DMS79 (cell line): ENCODE results near the gene SUMF1.

Experiments
- DNase-seq: peaks from one replicate; lab custom pipeline; 2025; lab: John Stamatoyannopoulos, UW

Gene SUMF1

GRCh38 chr3:4416427-4416945, 50.6 kb downstream of the SUMF1 start:
- no peak for DNase-seq

DNA sequence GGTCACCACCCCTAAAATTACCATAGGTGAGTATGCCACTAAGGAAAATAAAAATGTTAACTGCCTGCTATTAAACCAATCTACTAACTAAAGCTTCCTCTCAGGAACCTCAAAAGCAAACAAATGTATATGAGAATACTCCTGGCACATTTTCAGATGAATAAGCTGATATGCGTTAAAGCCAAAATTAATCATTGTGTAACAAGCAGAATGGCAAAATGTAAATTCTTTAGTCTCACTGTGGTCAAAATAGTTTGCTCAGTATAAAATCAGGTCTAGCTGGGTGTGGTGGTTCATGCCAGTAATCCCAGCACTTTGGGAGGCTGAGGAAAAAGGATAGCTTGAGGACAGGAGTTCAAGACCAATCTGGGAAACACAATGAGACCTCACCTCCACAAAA, 53.6 kb downstream of the SUMF1 start:
- no peak for DNase-seq

DNA sequence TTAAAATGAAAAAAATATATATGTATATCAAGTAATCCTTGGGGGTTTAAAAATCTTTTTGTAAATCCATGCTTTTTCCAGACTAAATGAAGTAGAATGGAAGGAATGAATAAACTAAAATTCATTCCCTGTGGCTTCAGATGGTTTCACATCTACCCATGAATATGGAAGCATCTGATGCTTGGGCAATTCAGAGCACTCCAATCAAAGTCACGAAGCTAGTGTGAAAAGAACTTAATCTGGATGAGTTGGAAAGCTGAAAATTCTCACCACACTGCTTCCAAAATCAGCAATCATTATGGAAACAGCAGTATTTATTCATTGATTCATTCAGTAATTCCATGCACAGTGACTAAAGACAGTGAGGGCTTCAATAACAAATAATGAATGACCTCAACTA, 55.2 kb downstream of the SUMF1 start:
- no peak for DNase-seq

DNA sequence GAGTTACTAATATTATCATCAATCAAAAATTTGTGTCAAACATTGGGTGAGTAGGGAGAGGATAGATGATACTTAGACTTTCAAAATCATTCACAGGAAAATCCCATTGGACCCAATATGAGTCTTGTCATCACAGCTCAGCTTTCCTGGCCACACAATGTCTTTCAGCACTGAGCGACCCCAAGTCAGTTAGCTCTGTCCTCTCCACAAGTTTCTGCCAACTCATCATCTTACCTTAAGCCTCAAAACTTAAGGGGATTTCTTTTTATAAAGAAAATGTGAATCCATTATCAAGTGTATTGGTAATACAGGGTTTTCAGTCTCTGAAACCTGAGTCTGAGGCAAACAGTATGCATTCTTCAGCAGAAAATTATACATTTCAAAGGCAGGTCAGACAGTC, 55.8 kb downstream of the SUMF1 start:
- DNase-seq: no peak

- no peak for DNase-seq
Observed at GRCh38 chr3:4410606-4411005, 56.5 kb downstream of the SUMF1 start.

DNA sequence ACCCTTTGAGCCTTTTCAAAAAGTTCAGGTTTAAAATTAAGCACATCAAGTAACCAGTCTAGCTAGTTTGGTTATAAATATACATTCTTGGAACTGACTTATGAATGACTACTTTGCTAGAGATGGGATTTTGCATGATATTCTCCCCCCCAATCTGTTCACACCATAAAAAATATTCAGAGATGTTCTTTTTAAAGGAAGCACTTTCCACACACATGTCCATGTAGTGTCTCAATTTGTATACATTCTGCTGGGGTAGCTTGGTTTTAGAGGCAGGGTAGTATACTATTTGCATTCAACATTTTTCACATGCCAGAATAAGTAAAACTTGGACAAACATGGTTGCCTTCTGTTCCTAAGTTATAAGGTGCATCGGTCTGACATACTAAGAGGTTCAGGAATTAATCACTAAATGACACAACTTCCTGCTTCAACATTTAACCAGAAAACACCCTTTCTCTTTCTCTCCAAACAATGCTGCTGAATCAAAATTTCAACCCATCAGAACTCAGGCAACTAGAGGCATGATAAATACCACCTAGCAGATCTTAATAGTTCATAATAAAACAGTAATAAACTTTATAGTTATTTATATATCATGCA, 57.0 kb downstream of the SUMF1 start:
- no peak for DNase-seq

DNA sequence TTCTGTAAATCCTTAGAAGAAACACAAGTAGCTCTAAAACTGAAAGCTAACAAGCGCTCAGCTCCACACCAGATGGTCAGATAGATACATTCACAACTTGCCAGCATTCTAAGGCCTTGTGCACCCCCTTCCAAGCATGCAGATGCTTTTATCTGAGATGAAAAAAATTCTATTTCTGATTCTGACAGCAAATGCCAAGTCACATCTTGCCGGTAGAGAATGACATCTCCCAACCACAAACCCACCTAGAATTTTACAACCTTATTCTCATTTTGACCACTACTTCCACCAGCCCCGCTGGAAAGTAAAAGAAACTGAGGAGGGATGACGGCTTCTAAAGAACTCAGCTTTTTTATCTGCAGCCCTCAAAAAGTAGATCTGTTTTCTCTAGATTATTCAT, 57.7 kb downstream of the SUMF1 start:
- DNase-seq: no peak

GRCh38 chr3:4408958-4409357, 58.1 kb downstream of the SUMF1 start:
- no peak for DNase-seq

DNA sequence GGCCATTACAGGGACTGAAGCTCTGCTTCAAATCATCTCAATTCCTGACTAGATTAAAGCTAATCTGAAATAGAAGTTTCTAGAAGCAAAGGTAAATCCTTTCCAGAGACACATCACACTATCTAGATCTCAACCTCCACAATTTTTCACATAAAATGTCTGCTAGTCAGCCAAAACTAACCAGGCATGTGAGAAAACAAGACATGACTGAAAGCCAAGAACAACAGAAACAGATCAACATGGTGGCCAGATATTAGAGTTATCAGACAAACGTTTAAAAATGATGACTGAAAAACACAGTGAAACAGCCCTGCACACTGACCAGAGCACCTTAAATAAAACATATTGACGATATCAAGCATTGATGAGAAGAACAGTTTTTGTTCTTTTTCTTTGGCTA, 59.1 kb downstream of the SUMF1 start:
- no peak for DNase-seq

DNA sequence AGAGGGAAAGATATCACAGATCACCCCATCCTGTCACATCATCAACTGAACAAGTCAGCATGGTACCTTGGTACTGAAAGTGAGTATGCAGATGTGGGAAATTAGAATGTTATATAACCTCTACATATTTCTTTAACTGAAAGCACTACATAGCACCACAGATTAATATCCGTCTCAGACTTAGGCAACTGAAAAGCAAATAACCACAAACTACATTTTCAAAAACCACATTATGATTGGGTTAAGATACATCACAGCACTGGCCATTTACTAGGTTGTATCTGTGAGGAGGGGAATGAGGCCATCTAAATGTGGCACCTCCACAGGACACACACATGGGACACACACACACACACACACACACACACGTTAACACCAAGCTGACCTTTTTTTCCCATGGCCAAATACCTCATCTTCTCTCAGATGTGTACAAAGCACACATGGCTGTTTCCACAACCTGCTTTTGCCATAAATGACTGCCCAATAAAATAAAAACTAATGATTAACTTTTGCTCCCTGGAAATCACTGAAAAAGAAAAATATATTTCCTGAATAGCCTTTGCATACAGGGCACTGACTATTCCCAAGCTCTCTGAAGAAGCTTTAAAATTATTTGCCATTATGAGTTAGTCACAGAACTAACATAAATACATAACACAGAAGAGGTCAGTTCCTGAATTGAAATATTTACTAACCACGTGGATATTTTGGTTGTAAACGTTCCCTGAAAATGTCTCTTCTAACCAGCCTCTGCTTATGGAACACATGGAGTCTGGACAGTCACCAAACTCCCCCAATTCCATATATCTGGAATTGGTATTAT, 60.1 kb downstream of the SUMF1 start:
- DNase-seq: no peak

DNA sequence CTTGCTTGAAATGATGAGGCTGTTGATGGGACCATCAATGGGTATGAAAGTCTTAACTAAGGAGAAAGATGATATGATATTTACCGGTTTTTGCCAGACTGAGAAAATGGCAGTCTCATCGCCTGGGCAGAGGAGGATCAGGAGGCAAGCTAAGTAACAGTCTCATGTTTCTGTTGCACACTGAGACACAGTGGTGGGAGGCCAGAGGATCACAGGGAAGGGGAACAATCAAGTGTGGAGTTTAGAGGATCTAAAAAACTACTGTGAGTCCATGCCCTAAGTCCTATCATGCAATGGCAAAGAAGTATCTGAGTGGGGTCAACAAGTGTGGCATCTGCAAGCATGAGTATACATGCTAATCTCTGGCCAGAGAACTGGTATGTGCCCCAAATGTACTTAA, 62.2 kb downstream of the SUMF1 start:
- DNase-seq: no peak

DNA sequence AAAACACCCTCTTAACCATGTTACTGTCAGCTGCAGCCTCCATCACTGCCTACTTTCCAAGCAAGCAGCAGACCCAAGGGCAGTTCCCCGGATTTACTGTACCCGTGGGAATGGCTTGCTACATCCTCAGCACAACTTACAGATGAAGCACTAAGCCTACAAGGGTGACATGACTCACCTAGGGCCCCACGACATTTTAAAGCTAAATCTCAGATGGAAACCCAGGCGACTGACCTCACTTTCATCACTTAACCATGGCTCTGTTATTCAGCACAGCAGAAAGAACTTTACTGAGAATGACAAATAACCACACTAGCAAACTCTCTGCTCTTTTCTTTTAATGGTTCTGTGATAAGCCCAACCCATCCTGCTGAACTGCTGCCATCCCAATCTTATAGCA, 65.6 kb downstream of the SUMF1 start:
- no peak for DNase-seq

- no peak for DNase-seq
Observed at GRCh38 chr3:4399476-4399875, 67.6 kb downstream of the SUMF1 start.

- no peak for DNase-seq
Observed at GRCh38 chr3:4398941-4399245, 68.2 kb downstream of the SUMF1 start.

DNA sequence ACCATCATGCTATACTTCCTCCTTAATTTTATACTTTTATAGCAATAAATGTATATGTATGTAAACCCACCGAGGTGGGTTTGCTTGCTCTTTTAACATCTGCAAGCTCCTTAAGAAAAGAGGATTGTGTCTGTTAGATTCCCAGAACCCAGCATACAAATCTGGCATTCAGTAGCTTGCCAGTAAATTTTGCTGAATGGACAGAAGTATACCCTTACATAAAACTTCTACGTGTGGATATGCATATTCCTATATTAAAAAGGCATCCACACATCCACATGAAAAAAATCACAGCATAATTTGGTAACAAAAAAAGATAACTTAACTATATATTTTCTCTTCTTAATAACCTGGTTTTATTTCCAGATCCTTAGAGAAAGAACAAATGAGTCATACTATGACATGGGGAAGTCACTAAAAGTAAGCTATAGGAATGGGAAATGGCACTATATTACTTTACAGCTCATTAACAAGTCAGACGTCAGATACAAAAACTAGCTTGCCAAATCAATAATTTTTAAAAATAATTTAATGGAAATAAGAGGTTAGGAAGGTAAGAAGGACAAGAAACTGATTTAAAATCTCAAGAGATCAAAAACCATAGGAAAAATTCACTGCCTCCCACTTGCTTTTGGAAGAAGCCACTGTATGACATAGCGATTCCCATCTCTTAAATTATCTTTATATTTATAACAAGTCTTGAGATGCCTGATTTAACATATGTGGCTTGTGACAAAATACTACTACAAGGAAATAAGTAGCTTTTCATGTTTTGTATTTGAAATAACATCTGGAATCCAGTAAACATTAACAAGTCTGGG, 68.7 kb downstream of the SUMF1 start:
- DNase-seq: no peak

GRCh38 chr3:4397466-4397865, 69.6 kb downstream of the SUMF1 start:
- no peak for DNase-seq

- no peak for DNase-seq
Observed at GRCh38 chr3:4396542-4396941, 70.5 kb downstream of the SUMF1 start.

GRCh38 chr3:4396006-4396405, 71.1 kb downstream of the SUMF1 start:
- no peak for DNase-seq

DNA sequence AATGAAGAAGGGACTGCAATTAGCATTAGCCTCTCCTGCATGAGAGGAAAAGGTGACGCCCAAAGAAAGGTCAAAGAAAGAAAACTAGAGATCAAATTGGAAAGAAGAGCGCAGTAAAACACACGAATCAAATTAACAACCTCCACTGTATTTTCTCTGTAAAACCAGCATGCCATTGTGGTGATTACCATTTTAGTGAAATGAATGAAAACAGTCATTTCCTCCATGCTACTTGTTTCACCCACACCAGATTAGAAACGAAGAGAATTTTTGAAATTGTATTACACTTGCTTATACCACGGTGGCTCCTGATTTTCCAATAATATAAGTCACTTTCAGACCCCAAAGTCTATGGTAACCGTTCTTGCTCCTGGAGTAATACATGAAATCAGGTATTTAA, 71.6 kb downstream of the SUMF1 start:
- no peak for DNase-seq

DNA sequence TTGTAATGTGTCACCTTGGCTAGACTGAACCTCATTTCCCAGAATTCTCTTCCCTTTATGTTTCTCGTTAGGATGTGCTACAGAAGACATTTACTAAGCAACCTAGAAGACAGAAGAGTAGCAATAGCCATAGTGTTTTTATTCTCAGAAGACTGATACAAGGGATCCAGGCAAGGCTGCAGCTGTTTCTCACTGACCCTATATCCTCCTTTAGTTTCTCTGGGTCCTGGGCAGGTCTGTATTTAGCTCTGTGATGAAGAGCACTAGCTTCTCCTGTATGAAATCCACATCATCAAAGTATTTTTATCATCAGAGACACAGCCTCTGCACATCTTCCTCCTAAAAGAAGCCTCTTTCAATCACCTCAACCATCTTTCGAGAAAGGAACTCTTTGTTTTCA, 72.5 kb downstream of the SUMF1 start:
- no peak for DNase-seq

- no peak for DNase-seq
Observed at GRCh38 chr3:4394048-4394447, 73.0 kb downstream of the SUMF1 start.

GRCh38 chr3:4392992-4393391, 74.1 kb downstream of the SUMF1 start:
- DNase-seq: no peak
